ENCODE results near the gene AFF3.

DNA sequence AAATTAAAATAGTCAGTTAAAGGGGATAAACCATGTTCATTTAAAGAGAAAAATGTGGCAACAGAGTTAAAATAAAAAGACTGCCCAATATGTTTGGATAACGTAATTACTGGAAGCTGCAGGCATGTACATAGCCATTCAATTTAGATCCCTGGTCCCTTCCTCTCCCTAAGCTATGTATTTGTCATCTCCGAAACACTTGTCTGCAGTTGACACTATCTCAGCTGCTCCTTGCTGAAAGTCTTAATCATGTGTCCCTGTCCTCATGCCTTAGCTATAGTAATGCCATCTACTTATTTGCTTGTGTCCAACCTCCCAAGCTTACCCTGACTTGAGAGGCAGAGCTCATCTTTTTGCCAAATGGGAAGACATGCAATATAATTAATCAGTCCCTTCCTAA lies 478.7 kb downstream of the AFF3 start:
- no peak for TF ChIP-seq ZFX (IDR thresholded peaks at IDR 0.05; ENCODE audit: borderline replicate concordance)
- TF ChIP-seq, protein P1, sequence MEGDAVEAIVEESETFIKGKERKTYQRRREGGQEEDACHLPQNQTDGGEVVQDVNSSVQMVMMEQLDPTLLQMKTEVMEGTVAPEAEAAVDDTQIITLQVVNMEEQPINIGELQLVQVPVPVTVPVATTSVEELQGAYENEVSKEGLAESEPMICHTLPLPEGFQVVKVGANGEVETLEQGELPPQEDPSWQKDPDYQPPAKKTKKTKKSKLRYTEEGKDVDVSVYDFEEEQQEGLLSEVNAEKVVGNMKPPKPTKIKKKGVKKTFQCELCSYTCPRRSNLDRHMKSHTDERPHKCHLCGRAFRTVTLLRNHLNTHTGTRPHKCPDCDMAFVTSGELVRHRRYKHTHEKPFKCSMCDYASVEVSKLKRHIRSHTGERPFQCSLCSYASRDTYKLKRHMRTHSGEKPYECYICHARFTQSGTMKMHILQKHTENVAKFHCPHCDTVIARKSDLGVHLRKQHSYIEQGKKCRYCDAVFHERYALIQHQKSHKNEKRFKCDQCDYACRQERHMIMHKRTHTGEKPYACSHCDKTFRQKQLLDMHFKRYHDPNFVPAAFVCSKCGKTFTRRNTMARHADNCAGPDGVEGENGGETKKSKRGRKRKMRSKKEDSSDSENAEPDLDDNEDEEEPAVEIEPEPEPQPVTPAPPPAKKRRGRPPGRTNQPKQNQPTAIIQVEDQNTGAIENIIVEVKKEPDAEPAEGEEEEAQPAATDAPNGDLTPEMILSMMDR (IDR thresholded peaks at IDR 0.05) = no peak

Measured in 22Rv1 (cell line).